Gastroesophageal sphincter (tissue), 4 donors: ENCODE data around the gene PPP2R5D. TPM values are rescaled to one million over a fixed set of nuclear protein-coding genes. Genes with fewer than 3 reads are reported as not detected.
"Not testable (repeated sequence)": the region's sequence is repeated elsewhere in the genome, so short reads cannot be mapped to it uniquely, and the experiment has no call there.

Experiments
- ATAC-seq: fragments of 150-250 bp; one replicate; pipeline ENCODE4 v1.9.1; 2016; ENCODE audit warnings: mild to moderate bottlenecking, moderate library complexity
- H3K27ac ChIP-seq, 4 donors: fragments of 200-600 bp; sonication (generic) in 3 of 4; 1 replicate in 3 of 4; 2 replicates in 1 of 4; pipeline ENCODE4 v1.5.1; 2016 to 2019
- H3K27me3 ChIP-seq: fragments of 200-600 bp; sonication (generic); one replicate; pipeline ENCODE4 v1.5.1; 2019
- H3K36me3 ChIP-seq, 2 donors: fragments of 200-600 bp; sonication (generic); one replicate each; pipeline ENCODE4 v1.5.1; 2019; ENCODE audit warnings: control low read depth in 1 of 2
- H3K4me1 ChIP-seq, 3 donors: fragments of 200-600 bp; sonication (generic); 1 replicate in 2 of 3; 2 replicates in 1 of 3; pipeline ENCODE4 v1.5.1; 2016 to 2019; ENCODE audit warnings: control low read depth in 2 of 3
- H3K4me3 ChIP-seq, 2 donors: fragments of 200-600 bp; sonication (generic); one replicate each; pipeline ENCODE4 v1.5.1; 2019; ENCODE audit warnings: mild to moderate bottlenecking in 1 of 2, moderate library complexity in 1 of 2
- H3K9me3 ChIP-seq, 3 donors: fragments of 200-600 bp; sonication (generic); one replicate each; pipeline ENCODE4 v1.5.1; 2017 to 2019; ENCODE audit warnings: control low read depth in 2 of 3
- CTCF ChIP-seq, 4 experiments: fragments of 200-600 bp in 2 of 4; fragments of 450-650 bp in 2 of 4; sonication (generic) in 1 of 4; IDR thresholded peaks; one replicate each; pipeline ENCODE4 v1.5.1; 2017 to 2019; ENCODE audit warnings: antibody characterized with exemption in 4 of 4, mild to moderate bottlenecking in 2 of 4, moderate library complexity in 2 of 4
- EP300 ChIP-seq: sonication (generic); formaldehyde crosslinking; IDR thresholded peaks from one replicate; pipeline ENCODE4 v1.6.1; 2017; ENCODE audit warnings: antibody characterized with exemption, mild to moderate bottlenecking
- POLR2A ChIP-seq, 2 donors: fragments of 450-650 bp; IDR thresholded peaks; one replicate each; pipeline ENCODE4 v1.6.1; 2017; ENCODE audit warnings: antibody characterized with exemption in 2 of 2, mild to moderate bottlenecking in 2 of 2, moderate library complexity in 1 of 2
- POLR2AphosphoS5 ChIP-seq: sonication (generic); formaldehyde crosslinking; IDR thresholded peaks from one replicate; pipeline ENCODE4 v1.6.1; 2017; ENCODE audit warnings: antibody characterized with exemption
- WGBS, 2 donors: methylation state at CpG; one replicate each; pipeline ENCODE4 v1.1.5; 2018; ENCODE audit warnings: low coverage in 1 of 2; 5-methylcytosine and 5-hydroxymethylcytosine counted together
- total RNA-seq, 4 donors: library from RNA; depleted of rRNA; stranded (reverse); fragments of >200 nt; gene quantifications; one replicate each; pipeline ENCODE4 v1.1.0, GENCODE V29; 2016

PPP2R5D gene
- total RNA-seq, 4 donors from 2014 or later, result 30.0 to 45.1 (median 36.3) TPM

GRCh38 chr6:42938428-42938796 lies 46.0 kb upstream of the PPP2R5D start:
- Histone ChIP-seq H3K4me1 (peaks cover 0 to 3% (median 0%) of the 10 kb centered on the region in 3 donors), H3K36me3 (peaks cover 0 to 93% of the 10 kb centered on the region in 2 donors), H3K9me3 (no peaks in the 10 kb centered on the region), H3K27ac (no peak overlapping the region), H3K27me3 (no peaks in the 10 kb centered on the region), H3K4me3 (no peak overlapping the region)
- TF ChIP-seq CTCF (IDR thresholded peaks at IDR 0.05), result no peak
- TF ChIP-seq EP300, result no peak
- TF ChIP-seq POLR2AphosphoS5, result no peak
- TF ChIP-seq POLR2A (IDR thresholded peaks at IDR 0.05), result no peak
- 100% methylated on average over 1 of the region's 5 CpGs; no CpG with 5 or more reads in 1 of the 2 donors for WGBS, 2 donors
- no peak for ATAC-seq

- peaks cover 0 to 95% of the 10 kb centered on the region in 2 donors for H3K36me3 ChIP-seq
- no peak overlapping the region for H3K27ac ChIP-seq
- no peak overlapping the region for H3K4me3 ChIP-seq
- TF ChIP-seq POLR2AphosphoS5, result no peak
- no peak for ATAC-seq
- H3K27me3 ChIP-seq, result no peaks in the 10 kb centered on the region
- H3K4me1 ChIP-seq, result no peaks in the 10 kb centered on the region
- 63 to 80% methylated on average over 2 to 6 of the region's 9 CpGs for WGBS, 2 donors
- no peaks in the 10 kb centered on the region for H3K9me3 ChIP-seq
These were observed 45.2 kb upstream of the PPP2R5D start for GRCh38 chr6:42938987-42939809.

GRCh38 chr6:42939810-42940167 lies 44.6 kb upstream of the PPP2R5D start:
- no peaks in the 10 kb centered on the region for H3K4me1 ChIP-seq
- peaks cover 0 to 95% of the 10 kb centered on the region in 2 donors for H3K36me3 ChIP-seq
- no peak overlapping the region for H3K4me3 ChIP-seq
- TF ChIP-seq CTCF (IDR thresholded peaks at IDR 0.05) (no peak), POLR2A (IDR thresholded peaks at IDR 0.05) (no peak), EP300 (no peak), POLR2AphosphoS5 (no peak)
- 65 to 83% methylated on average over 2 to 4 of the region's 4 CpGs for WGBS, 2 donors
- ATAC-seq, result no peak
- no peaks in the 10 kb centered on the region for H3K27me3 ChIP-seq
- no peaks in the 10 kb centered on the region for H3K9me3 ChIP-seq
- H3K27ac ChIP-seq, result no peak overlapping the region

GRCh38 chr6:42940493-42941045 lies 43.8 kb upstream of the PPP2R5D start:
- no peak for TF ChIP-seq CTCF (IDR thresholded peaks at IDR 0.05)
- Histone ChIP-seq H3K27me3 (no peaks in the 10 kb centered on the region), H3K27ac (no peak overlapping the region), H3K4me3 (no peak overlapping the region), H3K36me3 (peaks cover 0 to 95% of the 10 kb centered on the region in 2 donors), H3K9me3 (no peaks in the 10 kb centered on the region), H3K4me1 (no peaks in the 10 kb centered on the region)
- no peak for ATAC-seq
- 80 to 100% methylated on average over 1 to 3 of the region's 6 CpGs for WGBS, 2 donors

- not testable (repeated sequence) for H3K9me3 ChIP-seq, ATAC-seq, H3K27ac ChIP-seq, H3K4me1 ChIP-seq, H3K27me3 ChIP-seq, H3K4me3 ChIP-seq
- WGBS, 2 donors, result 94 to 100% methylated on average over 2 to 4 of the region's 5 CpGs
- peaks cover 0 to 94% of the 10 kb centered on the region in 2 donors for H3K36me3 ChIP-seq
These were observed 43.0 kb upstream of the PPP2R5D start for GRCh38 chr6:42941356-42941755.

- Histone ChIP-seq H3K36me3 (peaks cover 0 to 83% of the 10 kb centered on the region in 2 donors), H3K9me3 (no peaks in the 10 kb centered on the region), H3K4me3 (no peak overlapping the region), H3K27ac (no peak overlapping the region), H3K27me3 (no peaks in the 10 kb centered on the region), H3K4me1 (no peaks in the 10 kb centered on the region)
- no peak for ATAC-seq
- TF ChIP-seq POLR2A (IDR thresholded peaks at IDR 0.05), result no peak
- no peak for TF ChIP-seq CTCF (IDR thresholded peaks at IDR 0.05)
- TF ChIP-seq POLR2AphosphoS5, result no peak
- TF ChIP-seq EP300, result no peak
- WGBS, 2 donors, result 40 to 90% methylated on average over 1 to 3 of the region's 7 CpGs
These were observed 41.9 kb upstream of the PPP2R5D start for GRCh38 chr6:42942444-42942843.
